Measurements from ENCODE around the gene ARHGEF3. TPM values are rescaled to one million over a fixed set of nuclear protein-coding genes. Genes with fewer than 3 reads are reported as not detected.
A peak's percentile ranks its signal among the peaks of the same experiment; 100 is the strongest.
"Not testable (repeated sequence)": the region's sequence is repeated elsewhere in the genome, so short reads cannot be mapped to it uniquely, and the experiment has no call there.

Gene ARHGEF3
- polyA plus RNA-seq, 12 donors: 26.3 to 43.9 (median 31.5) TPM; not detected in 1

DNA sequence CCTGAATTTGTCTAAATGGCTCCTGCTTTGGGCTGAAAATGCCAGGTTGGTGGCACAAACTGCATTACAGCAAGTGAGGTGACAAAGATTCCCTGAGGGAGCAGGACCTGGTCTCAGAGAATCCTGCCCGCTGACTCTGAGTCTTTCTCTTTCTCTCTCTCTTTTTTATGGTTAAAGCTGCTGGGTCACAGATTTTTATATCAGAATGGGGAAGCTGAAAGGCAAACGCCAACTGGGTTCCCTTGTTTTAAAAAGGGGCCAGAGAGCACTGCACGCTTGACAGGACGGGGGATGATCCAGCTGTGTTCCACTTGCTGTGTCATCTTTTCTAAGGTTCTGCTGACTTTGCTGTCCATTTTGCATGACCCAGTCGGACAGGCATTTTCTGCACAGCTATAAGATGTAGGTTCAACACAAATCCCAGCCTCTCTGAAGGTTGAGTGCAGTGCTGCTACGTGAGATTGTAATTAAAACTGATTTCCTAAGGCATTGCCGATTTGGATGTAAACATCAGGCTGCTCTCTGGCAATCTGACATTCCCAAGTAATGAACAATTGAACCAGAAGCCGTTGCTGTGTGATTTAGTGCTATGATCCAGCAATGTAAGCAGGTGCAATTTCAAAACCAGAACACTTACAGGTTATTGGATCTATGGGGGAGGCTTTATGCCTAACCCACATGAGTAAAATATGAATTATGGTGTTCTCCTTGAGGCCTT is 25.8 kb downstream of the ARHGEF3 start:
- DNase-seq: no peak

GRCh38 chr3:56775445-56775837 is 26.3 kb downstream of the ARHGEF3 start:
- DNase-seq: no peak

- DNase-seq: no peak
Measured at GRCh38 chr3:56773986-56774385, 27.8 kb downstream of the ARHGEF3 start.

- no peak for DNase-seq
Measured at GRCh38 chr3:56772952-56773938, 28.5 kb downstream of the ARHGEF3 start.

DNA sequence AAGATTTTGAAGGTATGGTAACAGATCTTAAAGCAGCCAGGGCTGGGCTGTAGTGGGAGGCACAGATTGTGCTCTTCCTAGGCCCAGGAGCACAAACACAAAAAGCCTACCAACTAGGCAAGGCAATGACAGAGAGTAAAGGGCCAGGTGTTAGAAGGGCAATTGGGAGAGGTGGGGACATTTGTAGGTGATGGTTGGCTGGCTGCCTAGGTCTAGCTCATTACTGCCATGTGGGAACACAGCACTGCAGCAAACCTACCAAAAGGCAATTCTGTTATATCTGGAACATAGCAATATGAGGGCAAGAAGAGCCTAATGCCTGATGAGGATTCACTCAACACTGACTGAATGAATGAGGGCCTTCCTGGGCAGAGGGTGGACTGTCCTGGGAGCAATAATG is 30.4 kb downstream of the ARHGEF3 start:
- DNase-seq: no peak

DNA sequence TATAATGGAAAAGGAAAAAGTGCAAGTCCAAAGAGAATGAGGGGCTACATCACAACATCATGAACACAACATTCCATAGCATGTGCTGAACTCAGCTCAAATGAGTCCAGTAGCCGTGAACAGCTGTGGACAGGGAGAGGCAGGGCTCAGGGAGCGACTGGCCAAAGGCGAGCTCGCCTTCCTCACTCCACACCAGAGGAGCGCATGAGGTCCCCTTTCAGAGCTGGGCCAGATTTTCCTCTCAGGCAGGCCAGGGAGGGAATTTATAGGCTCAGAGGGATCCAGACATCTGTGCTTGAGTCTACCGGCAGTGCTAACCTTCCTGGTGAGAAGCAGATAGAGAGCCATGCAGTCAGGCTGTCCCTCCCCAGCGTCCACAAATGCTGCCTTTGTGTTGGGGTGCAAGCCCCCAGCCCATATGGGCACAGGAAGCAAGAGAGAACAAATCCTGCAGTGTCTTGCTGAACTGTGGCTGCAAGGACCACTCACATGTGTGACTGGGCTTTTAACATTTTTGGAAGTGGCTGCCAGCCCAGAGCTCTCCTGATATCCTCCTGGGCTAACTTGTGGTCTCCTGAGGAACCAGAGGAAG is 32.5 kb downstream of the ARHGEF3 start:
- DNase-seq: peak; percentile 60

GRCh38 chr3:56764904-56765547 is 36.7 kb downstream of the ARHGEF3 start:
- no peak for DNase-seq

GRCh38 chr3:56764184-56764583 is 37.6 kb downstream of the ARHGEF3 start:
- DNase-seq: no peak

GRCh38 chr3:56763233-56763632 is 38.5 kb downstream of the ARHGEF3 start:
- DNase-seq: no peak

- DNase-seq: no peak
Measured at GRCh38 chr3:56762718-56763117, 39.0 kb downstream of the ARHGEF3 start.

DNA sequence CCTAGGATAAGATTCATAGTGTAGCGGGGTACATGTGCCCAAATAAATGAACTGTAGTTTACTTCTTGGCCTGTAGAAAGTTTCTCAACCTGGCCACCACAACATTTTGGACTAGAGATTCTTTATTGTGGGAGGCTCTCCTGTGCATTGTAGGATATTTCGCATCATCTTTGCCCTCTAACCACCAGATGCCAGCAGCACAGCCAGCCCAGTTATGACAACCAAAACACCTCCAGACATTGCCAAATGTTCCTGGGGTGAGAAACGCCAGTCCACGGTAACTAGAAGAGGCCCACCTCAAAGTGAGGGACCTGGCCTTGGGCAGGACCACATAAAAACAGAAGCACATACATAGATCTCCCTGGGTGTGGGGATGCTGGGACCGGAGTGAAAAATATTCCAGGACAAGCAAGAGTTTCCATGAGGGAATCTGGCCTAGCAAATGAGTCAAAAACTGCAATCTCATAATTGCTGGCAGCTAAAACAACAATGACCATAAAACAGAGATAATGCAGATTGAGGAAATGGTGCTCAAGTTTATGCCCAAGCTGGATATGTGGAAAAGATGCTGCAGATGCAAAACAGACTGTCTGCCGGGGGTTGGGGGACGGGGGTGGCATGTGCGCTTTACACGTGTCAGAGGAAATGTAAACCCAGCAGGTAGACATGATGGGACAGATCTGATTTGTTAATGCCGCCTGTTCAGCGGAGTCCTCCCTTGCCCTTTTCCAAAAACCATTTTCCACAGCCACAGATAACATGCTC is 39.7 kb downstream of the ARHGEF3 start:
- no peak for DNase-seq

- no peak for DNase-seq
Measured at GRCh38 chr3:56761023-56761422, 40.7 kb downstream of the ARHGEF3 start.

DNA sequence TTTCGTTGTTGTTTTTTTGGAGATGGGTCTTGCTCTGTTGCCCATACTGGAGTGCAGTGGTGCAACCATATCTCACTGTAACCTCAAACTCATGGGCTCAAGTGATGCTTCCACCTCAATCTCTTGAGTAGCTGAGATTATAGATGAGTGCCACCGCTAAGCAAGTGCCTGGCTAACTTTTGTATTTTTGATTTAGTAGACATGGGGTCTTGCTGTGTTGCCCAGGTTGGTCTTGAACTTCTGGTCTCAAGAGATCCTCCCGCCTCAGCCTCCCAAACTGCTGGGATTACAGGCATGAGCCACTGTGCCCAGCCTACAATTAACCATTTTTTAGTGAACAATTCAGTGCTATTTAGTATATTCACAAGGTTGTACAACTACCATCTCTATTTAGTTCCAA is 42.2 kb downstream of the ARHGEF3 start:
- no peak for DNase-seq

GRCh38 chr3:56758539-56758981 is 43.2 kb downstream of the ARHGEF3 start:
- no peak for DNase-seq

- DNase-seq: not testable (repeated sequence)
Measured at GRCh38 chr3:56758042-56758441, 43.7 kb downstream of the ARHGEF3 start.

DNA sequence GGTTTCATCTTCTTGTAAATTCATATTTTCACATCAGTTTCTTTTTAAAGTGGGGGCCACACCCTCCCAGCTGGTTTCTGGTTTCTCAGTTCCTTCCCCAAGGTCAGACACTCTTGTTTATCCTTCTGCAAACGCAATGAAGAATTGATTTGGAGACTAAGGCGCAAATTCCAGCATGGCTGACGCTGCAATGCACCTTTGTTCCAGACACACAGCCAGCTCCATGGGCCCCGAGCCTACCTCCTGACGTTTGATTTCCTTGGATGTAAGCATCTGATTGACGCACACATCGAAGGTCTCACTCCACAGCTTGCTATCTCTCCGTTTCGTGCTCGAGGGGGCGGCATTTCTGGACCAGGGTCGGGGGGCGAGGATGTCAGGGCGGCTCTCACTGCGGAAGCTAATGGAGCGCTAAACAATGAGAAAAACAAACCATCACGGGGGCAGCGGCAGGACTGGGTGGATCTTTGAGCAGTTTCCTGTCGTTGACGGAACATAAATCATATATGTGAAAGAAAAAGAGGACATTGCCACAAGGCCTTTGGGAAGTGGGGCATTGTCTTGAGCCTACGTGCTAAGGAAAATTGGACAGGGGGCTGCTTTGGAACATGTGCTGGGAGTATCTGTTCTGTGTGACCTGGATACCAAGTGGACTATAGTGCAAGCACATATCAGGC is 46.9 kb downstream of the ARHGEF3 start:
- DNase-seq: no peak

GRCh38 chr3:56753206-56753820 is 48.4 kb downstream of the ARHGEF3 start:
- DNase-seq: no peak

GRCh38 chr3:56751056-56751707 is 50.6 kb downstream of the ARHGEF3 start:
- DNase-seq: no peak

- DNase-seq: no peak
Measured at GRCh38 chr3:56748663-56749231, 53.0 kb downstream of the ARHGEF3 start.
